GM12878 (cell line): ENCODE data around the gene IL23R. TPM values are rescaled to one million over a fixed set of nuclear protein-coding genes. Genes with fewer than 3 reads are reported as not detected.

ENCODE experiments used
- ATAC-seq: fragments of 200-7000 bp; cut with Tn5 transposase; 3 replicates; pipeline ENCODE4 v1.9.1; 2020; ENCODE audit warnings: mild to moderate bottlenecking, moderate library complexity
- BruUV-seq: library from RNA; stranded (reverse); fragments of 400-500 nt; replicated peaks from 2 replicates; lab custom pipeline; 2021; lab: Mats Ljungman, UMichigan
- CTCF ChIA-PET: fragments of 300-600 bp; sonication (Branson Sonifier 250); formaldehyde crosslinking; extraction: SDS; loops from one replicate; lab custom pipeline; 2021; ENCODE audit warnings: inconsistent platforms; lab: Yijun Ruan, JAX
- POLR2A ChIA-PET: fragments of 350-600 bp; formaldehyde crosslinking; extraction: SDS; loops from one replicate; lab custom pipeline; 2021; ENCODE audit warnings: inconsistent platforms; lab: Charles Lee
- RAD21 ChIA-PET: fragments of 300-600 bp; sonication (Branson Sonifier 250); formaldehyde crosslinking; loops from one replicate; lab custom pipeline; 2023; ENCODE audit warnings: antibody characterized with exemption; ENCODE audit not compliant: unreplicated experiment; lab: Charles Lee
- SMC1A ChIA-PET: fragments of 300-600 bp; sonication (Branson Sonifier 250); formaldehyde crosslinking; loops from one replicate; lab custom pipeline; 2023; ENCODE audit not compliant: unreplicated experiment, uncharacterized antibody; lab: Charles Lee
- DNase-seq: peaks from one replicate; pipeline ENCODE4 v3.0.0-alpha.2; 2011; ENCODE audit warnings: low read depth, low spot score
- FAIRE-seq: peaks from 3 replicates; lab custom pipeline; 2011; peaks lifted over from hg19 to GRCh38; lab: Jason Lieb, UNC
- H2AFZ ChIP-seq: 2 replicates; pipeline ENCODE4 v1.6.0; 2011; ENCODE audit warnings: low read depth, low read length, control low read depth; ENCODE audit not compliant: control insufficient read depth
- H3K27ac ChIP-seq: 2 replicates; pipeline ENCODE4 v1.5.1; 2011; ENCODE audit warnings: control low read depth; ENCODE audit not compliant: control insufficient read depth, insufficient read depth
- H3K27me3 ChIP-seq, 2 experiments: replicated peaks in 1 of 2; 2 replicates each; pipeline versions ENCODE4 v1.6.0 to v1.6.1; 2011; ENCODE audit warnings: low read length in 1 of 2; ENCODE audit not compliant: control insufficient read depth in 2 of 2, insufficient read depth in 2 of 2
- H3K36me3 ChIP-seq, 2 experiments: 2 replicates each; pipeline ENCODE4 v1.5.1; 2011; ENCODE audit warnings: low read length in 1 of 2; ENCODE audit not compliant: control insufficient read depth in 2 of 2, insufficient read depth in 2 of 2
- H3K4me1 ChIP-seq: 2 replicates; pipeline ENCODE4 v1.6.1; 2011; ENCODE audit warnings: mild to moderate bottlenecking, low read length, moderate library complexity, mixed read lengths; ENCODE audit not compliant: control insufficient read depth, insufficient read depth
- H3K4me2 ChIP-seq: 2 replicates; pipeline ENCODE4 v1.6.0; 2011; ENCODE audit warnings: control low read depth; ENCODE audit not compliant: control insufficient read depth, insufficient read depth
- H3K4me3 ChIP-seq: fragments of 200-600 bp; sonication (generic); 2 replicates; pipeline ENCODE4 v1.5.1; 2016
- H3K79me2 ChIP-seq: 2 replicates; pipeline ENCODE4 v1.6.0; 2011; ENCODE audit warnings: low read length; ENCODE audit not compliant: control insufficient read depth, insufficient read depth
- H3K9ac ChIP-seq: 2 replicates; pipeline ENCODE4 v1.8.0; 2011; ENCODE audit warnings: low read length, control low read depth, mixed read lengths; ENCODE audit not compliant: control insufficient read depth, insufficient read depth
- H3K9me3 ChIP-seq: replicated peaks from 3 replicates; pipeline ENCODE4 v1.5.1; 2011; ENCODE audit warnings: mild to moderate bottlenecking, low read length; ENCODE audit not compliant: control insufficient read depth, insufficient read depth
- H4K20me1 ChIP-seq: 2 replicates; pipeline ENCODE4 v1.6.0; 2011; ENCODE audit not compliant: control insufficient read depth, insufficient read depth
- BCL11A ChIP-seq: IDR thresholded peaks from 2 replicates; pipeline ENCODE4 v1.6.1; 2011; ENCODE audit warnings: low read depth, low read length
- CHD1 ChIP-seq: IDR thresholded peaks from 2 replicates; pipeline ENCODE4 v1.6.1; 2012; ENCODE audit warnings: low read depth, low read length, improper control_type of control experiment
- EZH2 ChIP-seq: IDR thresholded peaks from 2 replicates; pipeline ENCODE4 v1.6.1; 2012; ENCODE audit warnings: low read depth, mild to moderate bottlenecking, control low read depth, inconsistent platforms, low read length, borderline replicate concordance; ENCODE audit not compliant: control insufficient read depth
- LARP7 ChIP-seq: fragments of 450-650 bp; IDR thresholded peaks from 2 replicates; pipeline ENCODE4 v1.6.1; 2017; ENCODE audit warnings: mild to moderate bottlenecking
- ZBTB4 ChIP-seq: fragments of 450-650 bp; formaldehyde crosslinking; IDR thresholded peaks from 2 replicates; pipeline ENCODE4 v1.4.0; 2022; ENCODE audit warnings: mild to moderate bottlenecking, moderate library complexity
- ZNF24 ChIP-seq: fragments of 450-650 bp; IDR thresholded peaks from 2 replicates; pipeline ENCODE4 v1.6.1; 2017; ENCODE audit warnings: antibody characterized with exemption, mild to moderate bottlenecking
- WGBS: methylation state at CpG from one replicate; pipeline ENCODE4 v1.1.6; 2016; ENCODE audit warnings: low lambda C conversion rate; ENCODE audit not compliant: insufficient replicate concordance, insufficient coverage; ENCODE audit errors: missing lambda C conversion rate; 5-methylcytosine and 5-hydroxymethylcytosine counted together
- in situ Hi-C: fragments of 300-500 bp; cut with MboI; formaldehyde crosslinking; loops from 9 replicates; pipeline ENCODE4 v1.14.3; 2018; ENCODE audit warnings: mixed read lengths
- intact Hi-C: fragments of 100-400 bp; cut with micrococcal nuclease; formaldehyde crosslinking; loops from one replicate; pipeline ENCODE4 v1.14.2; 2022; ENCODE audit not compliant: unreplicated experiment
- polyA plus RNA-seq, 11 experiments: library from polyadenylated mRNA; depleted of rRNA in 4 of 11; unstranded in 6 of 11; stranded (reverse) in 5 of 11; fragments of >200 nt; fragmentation: Nextera tagmentation in 4 of 11; fragmentation: Illumina TruSeq in 1 of 11; extraction: Ambion mirVana in 4 of 11; extraction: Trizol in 1 of 11; gene quantifications; 1 replicate in 1 of 11; 2 replicates in 10 of 11; pipeline versions ENCODE4 v1.2.1 to v1.2.3, GENCODE V29; 2011 to 2016; ENCODE audit warnings: inconsistent platforms in 2 of 11, missing spikeins in 2 of 11, low read depth in 1 of 11
- total RNA-seq, 4 experiments: library from RNA; depleted of rRNA in 3 of 4; stranded (reverse); fragments of >200 nt in 3 of 4; fragmentation: Illumina TruSeq in 1 of 4; extraction: Trizol in 1 of 4; gene quantifications; 2 replicates each; pipeline versions ENCODE4 v1.2.1 to v1.2.3, GENCODE V29; 2013 to 2021

Gene IL23R
- total and polyA plus RNA-seq, 10 of the 15 experiments (the other 5 are each of a cell fraction or from before 2014, with no cell fraction given), result 0.16 to 6.4 (median 0.59) TPM

GRCh38 chr1:67217417-67217816, 51.2 kb downstream of the IL23R start:
- ChIA-PET POLR2A (no interaction called here), CTCF (interaction anchor here (0.7 kb wide), 1 partner anchor 69 kb away, joined by 3 read pairs; no protein-coding TSS in a partner anchor), RAD21 (interaction anchor here (6.8 kb wide), 1 partner anchor 284 kb away, joined by 73 read pairs; no protein-coding TSS in a partner anchor), SMC1A (interaction anchor here (1.3 to 6.1 kb wide), 2 partner anchors 117 to 222 kb away, joined by 3 to 57 read pairs; no protein-coding TSS in a partner anchor)
- Histone ChIP-seq H3K27ac (no peak overlapping the region), H4K20me1 (no peaks in the 10 kb centered on the region), H3K4me1 (peaks cover 26% of the 10 kb centered on the region), H3K9ac (no peak overlapping the region), H2AFZ (no peak overlapping the region), H3K36me3 (no peaks in the 10 kb centered on the region), H3K4me2 (no peak overlapping the region), H3K4me3 (no peak overlapping the region), H3K79me2 (no peaks in the 10 kb centered on the region), H3K27me3 (no peaks in the 10 kb centered on the region), H3K9me3 (peaks cover 5% of the 10 kb centered on the region; the same call in 2 of the 3 replicates)
- intact Hi-C loops (loop anchor here (5.0 kb wide), 1 partner anchor 120 kb away; no protein-coding TSS in a partner anchor), in situ Hi-C loops (no loop called here)
- no peak for FAIRE-seq
- no peak for TF ChIP-seq BCL11A
- 62% methylated on average over 1 of the region's 1 CpG for WGBS
- BruUV-seq, result no TSS peak
- ATAC-seq, result no peak
- DNase-seq, result no peak

- Histone ChIP-seq H3K27ac (no peak overlapping the region), H3K4me2 (no peak overlapping the region), H3K79me2 (no peaks in the 10 kb centered on the region), H2AFZ (no peak overlapping the region), H3K36me3 (no peaks in the 10 kb centered on the region), H3K9me3 (peaks cover 5% of the 10 kb centered on the region; the same call in 2 of the 3 replicates), H3K27me3 (no peaks in the 10 kb centered on the region), H3K4me1 (peaks cover 20% of the 10 kb centered on the region)
- SMC1A ChIA-PET, result interaction anchor here (0.7 to 1.3 kb wide), 2 partner anchors 222 to 281 kb away, joined by 3 read pairs; no protein-coding TSS in a partner anchor
- POLR2A ChIA-PET, result no interaction called here
- in situ Hi-C loops (no loop called here), intact Hi-C loops (loop anchor here (5.0 kb wide), 1 partner anchor 119 kb away; no protein-coding TSS in a partner anchor)
- no TSS peak for BruUV-seq
- WGBS, result 100% methylated on average over 1 of the region's 1 CpG
- CTCF ChIA-PET, result interaction anchor here (0.7 to 1.1 kb wide), 2 partner anchors 11 to 70 kb away, joined by 3 read pairs; no protein-coding TSS in a partner anchor
- no peak for ATAC-seq
- TF ChIP-seq EZH2 (no peak), ZBTB4 (CRISPR knock-in tag) (no peak), CHD1 (no peak), LARP7 (no peak), ZNF24 (no peak)
- TF ChIP-seq, all 136 proteins: peak for 0
- FAIRE-seq, result no peak
- Histone ChIP-seq H3K9ac (no peak overlapping the region), H4K20me1 (no peaks in the 10 kb centered on the region), H3K4me3 (no peak overlapping the region)
- DNase-seq, result no peak
- RAD21 ChIA-PET, result interaction anchor here (0.7 kb wide), 1 partner anchor 16 kb away, joined by 3 read pairs; no protein-coding TSS in a partner anchor
These were observed 51.7 kb downstream of the IL23R start for GRCh38 chr1:67217938-67218337.
